Left ventricle myocardium inferior (tissue), 1 donor: ENCODE measurements around the gene UTRN. TPM values are rescaled to one million over a fixed set of nuclear protein-coding genes. Genes with fewer than 3 reads are reported as not detected.

Source experiments
- DNase-seq: peaks from one replicate; pipeline ENCODE4 v3.0.0-alpha.2; 2020
- H3K27ac ChIP-seq: fragments of 200-600 bp; replicated peaks from 2 replicates; pipeline ENCODE4 v1.8.0; 2021
- H3K27me3 ChIP-seq: fragments of 200-600 bp; 2 replicates; pipeline ENCODE4 v1.8.0; 2021; ENCODE audit warnings: low read depth
- H3K36me3 ChIP-seq: fragments of 200-600 bp; 2 replicates; pipeline ENCODE4 v1.8.0; 2021
- H3K4me1 ChIP-seq: fragments of 200-600 bp; 2 replicates; pipeline ENCODE4 v1.8.0; 2021
- H3K4me3 ChIP-seq: fragments of 200-600 bp; 2 replicates; pipeline ENCODE4 v1.8.0; 2021; ENCODE audit warnings: mild to moderate bottlenecking, moderate library complexity
- H3K9me3 ChIP-seq: fragments of 200-600 bp; replicated peaks from 2 replicates; pipeline ENCODE4 v1.8.0; 2021
- intact Hi-C: fragments of 100-400 bp; cut with micrococcal nuclease; formaldehyde crosslinking; loops from one replicate; pipeline ENCODE4 v1.11.0; 2022
- total RNA-seq: library from RNA; stranded (reverse); fragmentation: NEBNext Ultra II Directional; extraction: Animal tissue kit (Norgen Biotek cat#: 25700); gene quantifications from one replicate; pipeline ENCODE4 v1.2.1, GENCODE V29; 2021
- TF ChIP-seq, protein P1 (sequence below): fragments of 200-600 bp; IDR thresholded peaks from 2 replicates; pipeline ENCODE4 v1.8.0; 2021; ENCODE audit warnings: antibody characterized with exemption, mild to moderate bottlenecking, borderline replicate concordance
- donor health status: DM: no; HTN: yes; CAD: no; lungs with severe emphysema.

Gene UTRN
- total RNA-seq, 1 donor from 2014 or later = 68.3 TPM

DNA sequence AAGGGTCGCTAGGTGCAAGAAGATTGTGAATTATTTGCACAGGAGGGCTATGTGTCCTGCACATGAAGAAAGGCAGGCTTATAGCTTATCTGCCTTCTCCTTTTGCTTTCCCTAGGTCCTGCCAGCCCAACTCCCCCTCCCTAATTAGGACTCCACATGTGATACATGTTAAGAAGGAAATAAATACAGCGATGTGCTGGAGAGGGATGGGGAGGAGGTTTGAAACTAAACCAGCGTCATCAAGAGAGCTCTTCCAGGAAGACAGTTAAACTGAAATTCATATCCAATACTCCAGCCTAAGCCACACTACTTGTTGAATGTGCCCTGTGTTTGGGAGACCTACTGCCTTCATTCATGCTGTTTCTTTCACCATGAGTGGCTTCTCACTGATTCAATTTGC is 34.9 kb upstream of the UTRN start:
- H3K36me3 ChIP-seq = no peaks in the 10 kb centered on the region
- intact Hi-C loops = no loop called here
- TF ChIP-seq, protein P1, sequence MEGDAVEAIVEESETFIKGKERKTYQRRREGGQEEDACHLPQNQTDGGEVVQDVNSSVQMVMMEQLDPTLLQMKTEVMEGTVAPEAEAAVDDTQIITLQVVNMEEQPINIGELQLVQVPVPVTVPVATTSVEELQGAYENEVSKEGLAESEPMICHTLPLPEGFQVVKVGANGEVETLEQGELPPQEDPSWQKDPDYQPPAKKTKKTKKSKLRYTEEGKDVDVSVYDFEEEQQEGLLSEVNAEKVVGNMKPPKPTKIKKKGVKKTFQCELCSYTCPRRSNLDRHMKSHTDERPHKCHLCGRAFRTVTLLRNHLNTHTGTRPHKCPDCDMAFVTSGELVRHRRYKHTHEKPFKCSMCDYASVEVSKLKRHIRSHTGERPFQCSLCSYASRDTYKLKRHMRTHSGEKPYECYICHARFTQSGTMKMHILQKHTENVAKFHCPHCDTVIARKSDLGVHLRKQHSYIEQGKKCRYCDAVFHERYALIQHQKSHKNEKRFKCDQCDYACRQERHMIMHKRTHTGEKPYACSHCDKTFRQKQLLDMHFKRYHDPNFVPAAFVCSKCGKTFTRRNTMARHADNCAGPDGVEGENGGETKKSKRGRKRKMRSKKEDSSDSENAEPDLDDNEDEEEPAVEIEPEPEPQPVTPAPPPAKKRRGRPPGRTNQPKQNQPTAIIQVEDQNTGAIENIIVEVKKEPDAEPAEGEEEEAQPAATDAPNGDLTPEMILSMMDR = no peak

GRCh38 chr6:144252259-144252658 is 32.9 kb upstream of the UTRN start:
- Histone ChIP-seq H3K36me3 (no peaks in the 10 kb centered on the region), H3K27ac (no peak overlapping the region), H3K27me3 (no peaks in the 10 kb centered on the region), H3K9me3 (no peaks in the 10 kb centered on the region), H3K4me3 (no peak overlapping the region), H3K4me1 (no peaks in the 10 kb centered on the region)
- TF ChIP-seq, protein P1 = no peak
- no peak for DNase-seq
- intact Hi-C loops = no loop called here

More for the DNA sequence above, 34.9 kb upstream of the UTRN start:
- Histone ChIP-seq H3K4me1 (no peaks in the 10 kb centered on the region), H3K27me3 (no peaks in the 10 kb centered on the region), H3K27ac (no peak overlapping the region), H3K9me3 (peaks cover 5% of the 10 kb centered on the region), H3K4me3 (no peak overlapping the region)
- no peak for DNase-seq

DNA sequence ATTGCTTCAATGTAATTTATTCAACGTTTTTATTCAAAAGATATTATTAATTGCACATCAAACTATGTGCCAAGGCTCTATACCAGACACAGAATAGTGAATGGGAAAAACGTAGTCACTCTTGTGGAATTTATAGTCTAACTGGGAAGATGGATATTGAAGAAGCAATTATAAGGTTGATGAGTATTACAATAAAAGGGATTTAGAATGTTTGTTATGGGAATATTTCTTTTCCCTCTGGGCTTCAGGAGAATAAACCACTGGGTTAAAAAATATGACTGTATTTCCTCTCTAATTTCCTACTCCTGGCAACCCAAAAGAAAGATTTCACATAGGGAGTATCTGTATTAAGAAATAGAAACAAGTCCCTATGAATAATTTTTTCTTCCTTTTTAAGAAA is 25.1 kb upstream of the UTRN start:
- no peak for DNase-seq
- intact Hi-C loops = no loop called here
- peaks cover 11% of the 10 kb centered on the region for H3K4me1 ChIP-seq
- TF ChIP-seq, protein P1 = no peak
- peak overlapping the region; percentile 15 for H3K27ac ChIP-seq
- no peaks in the 10 kb centered on the region for H3K36me3 ChIP-seq
- no peak overlapping the region for H3K4me3 ChIP-seq
- H3K9me3 ChIP-seq = peaks cover 7% of the 10 kb centered on the region
- no peaks in the 10 kb centered on the region for H3K27me3 ChIP-seq

DNA sequence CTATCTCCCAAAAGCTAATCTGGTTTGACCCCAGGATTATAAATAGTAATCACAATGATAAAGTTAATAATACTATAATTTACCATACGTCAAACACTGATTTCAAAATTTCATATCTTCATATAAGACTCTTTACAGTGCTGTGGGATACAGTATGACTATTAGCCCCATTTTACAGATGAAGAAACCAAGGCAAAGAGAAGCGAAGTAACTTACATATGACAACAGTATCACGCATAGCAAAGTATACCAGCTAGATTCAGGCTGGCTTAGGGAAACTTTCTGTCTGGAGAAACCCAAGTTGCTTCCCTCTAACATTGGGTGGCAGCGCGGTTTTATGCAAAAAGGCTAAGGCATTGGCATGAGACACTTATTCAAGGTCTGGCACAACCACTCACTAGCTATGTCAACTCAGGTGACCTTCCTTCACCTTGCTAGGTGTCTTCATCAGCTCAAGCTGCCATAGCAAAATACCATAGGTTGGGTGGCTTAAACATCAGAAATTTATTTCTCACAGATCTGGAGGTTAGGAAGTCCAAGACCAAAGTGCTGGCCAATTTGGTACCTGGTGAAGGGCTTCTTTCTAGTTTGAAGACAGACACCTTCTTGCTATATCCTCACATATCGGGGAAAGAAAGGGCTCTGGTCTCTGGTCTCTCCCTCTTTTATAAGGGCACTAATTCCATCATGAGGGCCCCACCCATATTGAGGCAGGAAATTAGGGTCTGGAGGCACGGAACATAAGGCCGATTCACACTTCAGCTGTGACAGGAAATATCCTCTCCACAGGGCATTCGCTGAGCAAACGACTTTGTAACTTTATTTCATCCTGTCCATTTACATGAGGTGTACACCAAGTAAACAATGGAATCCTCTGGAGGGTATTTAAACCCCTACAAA is 22.4 kb upstream of the UTRN start:
- Histone ChIP-seq H3K4me1 (peaks cover 31% of the 10 kb centered on the region), H3K27ac (no peak overlapping the region), H3K27me3 (no peaks in the 10 kb centered on the region), H3K36me3 (no peaks in the 10 kb centered on the region), H3K9me3 (peaks cover 7% of the 10 kb centered on the region), H3K4me3 (no peak overlapping the region)
- TF ChIP-seq, protein P1 = no peak
- intact Hi-C loops = no loop called here
- DNase-seq = no peak

GRCh38 chr6:144263786-144264185 is 21.3 kb upstream of the UTRN start:
- H3K9me3 ChIP-seq = peaks cover 7% of the 10 kb centered on the region
- H3K27ac ChIP-seq = peak overlapping the region; percentile 89
- no peaks in the 10 kb centered on the region for H3K27me3 ChIP-seq
- TF ChIP-seq, protein P1 = no peak
- no peak for DNase-seq
- intact Hi-C loops = no loop called here
- H3K36me3 ChIP-seq = no peaks in the 10 kb centered on the region
- no peak overlapping the region for H3K4me3 ChIP-seq
- H3K4me1 ChIP-seq = peaks cover 31% of the 10 kb centered on the region
